ENCODE measurements around the gene TMEM45B. TPM values are rescaled to one million over a fixed set of nuclear protein-coding genes. Genes with fewer than 3 reads are reported as not detected.

Gene TMEM45B
- total and polyA plus RNA-seq, 2 of the 13 experiments (the other 11 are each of a cell fraction or from before 2014, with no cell fraction given) = 29.1 to 181 TPM

DNA sequence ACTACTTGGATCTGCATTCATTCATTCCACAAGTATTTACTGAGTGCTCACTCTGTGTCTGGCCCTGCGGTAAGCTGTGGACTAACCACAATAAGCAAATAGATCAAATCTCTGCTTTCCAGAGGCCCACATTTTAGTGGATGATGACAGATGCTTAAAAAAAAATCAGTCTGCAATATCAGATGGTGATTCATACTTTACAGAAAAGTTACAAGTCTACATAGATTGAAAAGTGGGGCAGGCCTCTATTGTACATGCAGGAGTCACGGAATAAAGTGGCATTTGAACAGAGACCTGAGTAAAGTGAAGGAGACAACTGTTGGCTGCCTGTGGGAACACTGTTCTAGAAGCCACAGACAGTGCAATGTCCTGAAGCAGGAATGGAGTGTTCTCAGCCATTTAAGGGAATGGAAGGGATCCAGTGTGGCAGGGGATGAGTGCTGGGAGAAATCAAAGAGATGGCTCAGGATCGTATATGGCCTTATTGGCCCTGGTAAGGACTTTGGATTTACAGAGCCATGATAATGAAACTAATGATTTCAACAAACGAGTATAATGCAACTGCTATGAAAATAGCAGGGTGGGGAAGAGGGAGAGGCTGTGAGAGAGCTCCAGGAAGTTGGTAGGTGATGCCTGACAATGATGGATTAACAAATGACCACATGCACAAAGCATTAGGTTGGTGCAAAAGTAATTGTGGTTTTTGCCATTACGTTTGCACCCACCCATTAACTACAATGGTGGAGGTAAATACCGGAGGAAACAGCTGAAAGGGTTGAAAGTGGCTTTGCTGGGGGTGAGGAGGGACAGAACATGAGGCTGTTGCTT, 31.1 kb downstream of the TMEM45B start (continued):
- TF ChIP-seq FOXA1 (IDR thresholded peaks at IDR 0.05) (no peak), FOXA1 (CRISPR knock-in tag; IDR thresholded peaks at IDR 0.05) (no peak), PHF5A (CRISPR knock-in tag; IDR thresholded peaks at IDR 0.05; ENCODE audit: low read depth, unreplicated experiment) (no peak), ETV6 (CRISPR knock-in tag; conservative IDR thresholded peaks at IDR 0.05) (no peak), EP300 (IDR thresholded peaks at IDR 0.05; ENCODE audit: low read depth in 2 of 2, low read length in 2 of 2) (0 out of 4 replicates have a peak, but pooled peaks of 1 of the 2 experiments have one; percentile 10), EP300 (CRISPR knock-in tag; IDR thresholded peaks at IDR 0.05; ENCODE audit: borderline replicate concordance) (no peak), ZNF83 (CRISPR knock-in tag; IDR thresholded peaks at IDR 0.05; ENCODE audit: borderline replicate concordance) (no peak), SMAD3 (CRISPR knock-in tag; IDR thresholded peaks at IDR 0.05) (no peak), ZSCAN25 (CRISPR knock-in tag; IDR thresholded peaks at IDR 0.05) (no peak), RFX1 (IDR thresholded peaks at IDR 0.05) (no peak), HDAC1 (CRISPR knock-in tag; IDR thresholded peaks at IDR 0.05) (no peak), ERF (CRISPR knock-in tag; IDR thresholded peaks at IDR 0.05) (no peak), GFI1 (CRISPR knock-in tag; IDR thresholded peaks at IDR 0.05; ENCODE audit: borderline replicate concordance) (peak; percentile 32; the same call in 1 of the 2 replicates), CBX2 (IDR thresholded peaks at IDR 0.05; ENCODE audit: low read depth, low read length) (no peak), CBX2 (CRISPR knock-in tag; IDR thresholded peaks at IDR 0.05; ENCODE audit: low read depth) (no peak), ZNF660 (CRISPR knock-in tag; IDR thresholded peaks at IDR 0.05; ENCODE audit: borderline replicate concordance, low read depth) (no peak), BHLHE40 (IDR thresholded peaks at IDR 0.05; ENCODE audit: low read length) (no peak), CCDC6 (CRISPR knock-in tag; IDR thresholded peaks at IDR 0.05) (no peak), KAT2B (IDR thresholded peaks at IDR 0.05; ENCODE audit: borderline replicate concordance, low read depth, low read length) (no peak), ZFYVE20 (CRISPR knock-in tag; IDR thresholded peaks at IDR 0.05; ENCODE audit: borderline replicate concordance, low read depth) (no peak), BCL6 (CRISPR knock-in tag; IDR thresholded peaks at IDR 0.05) (no peak), SCMH1 (CRISPR knock-in tag; IDR thresholded peaks at IDR 0.05; ENCODE audit: borderline replicate concordance) (no peak), HMGA1 (CRISPR knock-in tag; conservative IDR thresholded peaks at IDR 0.05) (no peak), TBL1XR1 (IDR thresholded peaks at IDR 0.05; ENCODE audit: borderline replicate concordance, low read length, partially characterized antibody) (no peak), MEIS2 (CRISPR knock-in tag; IDR thresholded peaks at IDR 0.05) (no peak)
- TF ChIP-seq, protein P1, sequence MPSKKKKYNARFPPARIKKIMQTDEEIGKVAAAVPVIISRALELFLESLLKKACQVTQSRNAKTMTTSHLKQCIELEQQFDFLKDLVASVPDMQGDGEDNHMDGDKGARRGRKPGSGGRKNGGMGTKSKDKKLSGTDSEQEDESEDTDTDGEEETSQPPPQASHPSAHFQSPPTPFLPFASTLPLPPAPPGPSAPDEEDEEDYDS (CRISPR knock-in tag; IDR thresholded peaks at IDR 0.05) = no peak
- TF ChIP-seq, protein P2, sequence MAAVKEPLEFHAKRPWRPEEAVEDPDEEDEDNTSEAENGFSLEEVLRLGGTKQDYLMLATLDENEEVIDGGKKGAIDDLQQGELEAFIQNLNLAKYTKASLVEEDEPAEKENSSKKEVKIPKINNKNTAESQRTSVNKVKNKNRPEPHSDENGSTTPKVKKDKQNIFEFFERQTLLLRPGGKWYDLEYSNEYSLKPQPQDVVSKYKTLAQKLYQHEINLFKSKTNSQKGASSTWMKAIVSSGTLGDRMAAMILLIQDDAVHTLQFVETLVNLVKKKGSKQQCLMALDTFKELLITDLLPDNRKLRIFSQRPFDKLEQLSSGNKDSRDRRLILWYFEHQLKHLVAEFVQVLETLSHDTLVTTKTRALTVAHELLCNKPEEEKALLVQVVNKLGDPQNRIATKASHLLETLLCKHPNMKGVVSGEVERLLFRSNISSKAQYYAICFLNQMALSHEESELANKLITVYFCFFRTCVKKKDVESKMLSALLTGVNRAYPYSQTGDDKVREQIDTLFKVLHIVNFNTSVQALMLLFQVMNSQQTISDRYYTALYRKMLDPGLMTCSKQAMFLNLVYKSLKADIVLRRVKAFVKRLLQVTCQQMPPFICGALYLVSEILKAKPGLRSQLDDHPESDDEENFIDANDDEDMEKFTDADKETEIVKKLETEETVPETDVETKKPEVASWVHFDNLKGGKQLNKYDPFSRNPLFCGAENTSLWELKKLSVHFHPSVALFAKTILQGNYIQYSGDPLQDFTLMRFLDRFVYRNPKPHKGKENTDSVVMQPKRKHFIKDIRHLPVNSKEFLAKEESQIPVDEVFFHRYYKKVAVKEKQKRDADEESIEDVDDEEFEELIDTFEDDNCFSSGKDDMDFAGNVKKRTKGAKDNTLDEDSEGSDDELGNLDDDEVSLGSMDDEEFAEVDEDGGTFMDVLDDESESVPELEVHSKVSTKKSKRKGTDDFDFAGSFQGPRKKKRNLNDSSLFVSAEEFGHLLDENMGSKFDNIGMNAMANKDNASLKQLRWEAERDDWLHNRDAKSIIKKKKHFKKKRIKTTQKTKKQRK (IDR thresholded peaks at IDR 0.05; ENCODE audit: low read length) = no peak
- TF ChIP-seq, protein P3, sequence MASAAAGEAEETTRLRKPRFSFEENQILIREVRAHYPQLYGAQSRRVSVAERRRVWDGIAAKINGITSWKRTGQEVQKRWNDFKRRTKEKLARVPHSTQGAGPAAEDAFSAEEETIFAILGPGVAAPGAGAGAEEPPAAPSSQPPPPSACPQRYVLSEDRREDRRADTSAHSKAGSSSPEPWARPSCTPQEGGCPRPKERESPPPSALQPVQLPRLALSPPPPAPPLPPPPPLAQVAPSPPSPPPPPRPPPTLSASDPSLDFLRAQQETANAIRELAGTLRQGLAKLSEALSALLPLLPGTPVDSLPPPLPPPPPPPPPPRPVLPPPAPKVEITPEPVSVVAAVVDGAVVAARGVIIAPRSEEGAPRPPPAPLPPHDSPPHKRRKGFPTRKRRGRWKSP (CRISPR knock-in tag; IDR thresholded peaks at IDR 0.05) = no peak
